Activated T-helper 1 cell treated with Interleukin-2 at 50 U/mL for 16 hours (primary cell): ENCODE data around the gene IL25.
"Not testable (repeated sequence)": the region's sequence is repeated elsewhere in the genome, so short reads cannot be mapped to it uniquely, and the experiment has no call there.

Source experiments
- DNase-seq: peaks from one replicate; pipeline ENCODE4 v3.0.0-alpha.2; 2020; ENCODE audit warnings: low read depth

IL25 gene

GRCh38 chr14:23372509-23372908 lies at the start of gene IL25:
IL25 (plus strand) TSS chr14:23372809.
- no peak for DNase-seq

DNA sequence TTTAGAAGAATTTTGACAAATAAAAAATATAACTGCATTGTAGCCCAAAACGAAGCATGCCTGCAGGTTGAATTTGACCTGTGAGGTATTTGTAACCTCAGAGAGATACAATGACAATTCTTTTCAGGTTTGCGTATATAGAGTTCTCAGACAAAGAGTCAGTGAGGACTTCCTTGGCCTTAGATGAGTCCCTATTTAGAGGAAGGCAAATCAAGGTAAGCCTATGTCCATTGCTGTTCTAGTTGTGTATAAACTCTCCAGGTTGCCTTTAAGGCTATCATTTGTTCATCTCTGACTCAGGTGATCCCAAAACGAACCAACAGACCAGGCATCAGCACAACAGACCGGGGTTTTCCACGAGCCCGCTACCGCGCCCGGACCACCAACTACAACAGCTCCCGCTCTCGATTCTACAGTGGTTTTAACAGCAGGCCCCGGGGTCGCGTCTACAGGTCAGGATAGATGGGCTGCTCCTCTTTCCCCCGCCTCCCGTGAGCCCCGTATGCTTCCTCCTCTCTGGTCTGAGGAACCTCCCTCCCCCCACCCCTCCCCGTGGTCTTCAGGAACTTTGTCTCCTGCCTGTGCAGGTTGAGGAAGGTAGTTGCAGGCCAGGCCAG lies 48.7 kb upstream of the IL25 start:
- no peak for DNase-seq

DNA sequence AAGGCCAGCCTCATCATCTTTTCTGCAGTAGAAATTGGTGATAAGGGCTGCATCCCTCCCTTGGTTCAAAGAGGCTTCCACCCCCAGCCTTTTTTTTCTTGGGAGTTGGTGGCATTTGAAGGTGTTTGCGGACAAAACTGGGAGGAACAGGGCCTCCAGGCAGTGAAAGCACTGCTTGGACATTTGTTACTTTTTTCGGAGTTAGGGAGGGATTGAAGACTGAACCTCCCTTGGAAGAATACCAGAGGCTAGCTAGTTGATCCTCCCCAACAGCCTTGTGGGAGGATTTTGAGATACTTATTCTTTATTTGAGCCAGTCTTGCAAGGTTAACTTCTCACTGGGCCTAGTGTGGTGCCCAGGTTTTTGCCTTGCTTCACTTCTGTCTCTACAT lies 48.2 kb upstream of the IL25 start:
- no peak for DNase-seq

- DNase-seq, result no peak
Measured at GRCh38 chr14:23324993-23325392, 47.6 kb upstream of the IL25 start.

- not testable (repeated sequence) for DNase-seq
Measured at GRCh38 chr14:23325746-23326145, 46.9 kb upstream of the IL25 start.

DNA sequence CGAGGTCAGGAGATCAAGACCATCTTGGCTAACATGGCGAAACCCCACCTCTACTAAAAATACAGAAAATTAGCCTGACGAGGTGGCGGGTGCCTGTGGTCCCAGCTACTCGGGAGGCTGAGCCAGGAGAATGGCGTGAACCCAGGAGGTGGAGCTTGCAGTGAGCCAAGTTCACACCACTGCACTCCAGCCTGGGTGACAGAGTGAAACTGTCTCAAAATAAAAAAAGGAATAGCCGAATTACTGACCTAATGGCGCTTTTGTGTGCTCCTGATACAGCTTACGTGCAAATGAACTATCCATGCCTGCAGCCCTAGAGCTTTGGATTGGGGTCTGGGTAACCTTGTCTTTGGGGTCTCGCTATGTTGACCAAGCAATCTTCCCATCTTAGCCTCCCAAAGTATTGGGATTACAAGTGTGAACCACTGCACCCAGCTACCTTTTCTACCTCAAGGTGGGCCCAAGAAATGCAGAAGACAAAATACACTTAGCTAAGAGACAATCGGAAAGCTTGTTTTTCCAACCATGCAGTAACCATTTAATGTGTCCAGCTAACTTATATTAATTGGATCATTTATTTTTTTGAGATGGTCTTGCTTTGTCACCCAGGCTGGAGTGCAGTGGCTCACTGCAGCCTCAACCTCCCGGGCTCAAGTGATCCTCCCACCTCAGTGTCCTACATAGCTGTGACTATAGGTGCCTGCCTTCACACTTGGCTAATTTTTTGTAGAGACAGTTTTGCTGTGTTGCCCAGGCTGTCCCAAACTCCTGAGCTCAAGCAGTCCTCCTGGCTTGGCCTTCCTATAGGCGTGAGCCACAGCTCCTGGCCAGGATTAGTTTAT lies 45.9 kb upstream of the IL25 start:
- no peak for DNase-seq

GRCh38 chr14:23327947-23328744 lies 44.5 kb upstream of the IL25 start:
- DNase-seq, result peak; percentile 36

GRCh38 chr14:23335623-23336022 lies 37.0 kb upstream of the IL25 start:
- DNase-seq, result no peak

DNA sequence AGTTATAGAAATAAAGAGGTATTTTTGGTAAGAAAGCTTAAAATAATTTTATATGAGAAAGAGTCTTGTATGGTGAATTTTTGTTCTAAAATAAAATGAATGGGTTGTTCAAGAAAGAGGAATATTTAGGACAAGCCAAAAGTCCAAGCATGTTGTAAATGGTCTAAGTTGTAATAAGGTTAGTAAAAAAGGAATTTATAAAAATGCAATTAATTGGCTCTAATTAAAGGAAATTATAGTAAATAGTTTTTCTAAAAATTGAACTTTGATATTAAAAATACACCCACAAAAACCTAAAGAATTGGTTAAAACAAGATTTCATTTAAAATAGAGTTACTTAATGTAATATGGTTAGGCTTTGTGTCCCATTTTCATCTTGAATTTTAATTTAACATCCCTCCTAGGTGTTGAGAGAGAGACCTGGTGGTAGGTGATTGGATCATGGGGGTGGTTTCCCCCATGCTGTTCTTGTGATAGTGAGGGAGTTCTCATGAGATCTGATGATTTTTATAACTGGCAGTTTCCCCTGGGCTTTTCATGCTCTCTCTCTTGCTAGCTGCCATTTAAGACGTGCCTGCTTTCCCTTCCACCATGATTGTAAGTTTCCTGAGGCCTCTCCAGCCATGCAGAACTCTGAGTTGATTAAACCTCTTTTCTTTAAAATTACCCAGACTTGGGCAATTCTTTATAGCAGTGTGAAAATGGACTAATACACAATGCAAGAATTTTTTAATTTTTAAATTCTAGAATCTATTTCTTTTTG lies 32.9 kb upstream of the IL25 start:
- DNase-seq, result no peak

GRCh38 chr14:23344481-23344880 lies 28.1 kb upstream of the IL25 start:
- DNase-seq, result no peak

- DNase-seq, result no peak
Measured at GRCh38 chr14:23345987-23346692, 26.5 kb upstream of the IL25 start.

- DNase-seq, result no peak
Measured at GRCh38 chr14:23346693-23347405, 25.8 kb upstream of the IL25 start.

DNA sequence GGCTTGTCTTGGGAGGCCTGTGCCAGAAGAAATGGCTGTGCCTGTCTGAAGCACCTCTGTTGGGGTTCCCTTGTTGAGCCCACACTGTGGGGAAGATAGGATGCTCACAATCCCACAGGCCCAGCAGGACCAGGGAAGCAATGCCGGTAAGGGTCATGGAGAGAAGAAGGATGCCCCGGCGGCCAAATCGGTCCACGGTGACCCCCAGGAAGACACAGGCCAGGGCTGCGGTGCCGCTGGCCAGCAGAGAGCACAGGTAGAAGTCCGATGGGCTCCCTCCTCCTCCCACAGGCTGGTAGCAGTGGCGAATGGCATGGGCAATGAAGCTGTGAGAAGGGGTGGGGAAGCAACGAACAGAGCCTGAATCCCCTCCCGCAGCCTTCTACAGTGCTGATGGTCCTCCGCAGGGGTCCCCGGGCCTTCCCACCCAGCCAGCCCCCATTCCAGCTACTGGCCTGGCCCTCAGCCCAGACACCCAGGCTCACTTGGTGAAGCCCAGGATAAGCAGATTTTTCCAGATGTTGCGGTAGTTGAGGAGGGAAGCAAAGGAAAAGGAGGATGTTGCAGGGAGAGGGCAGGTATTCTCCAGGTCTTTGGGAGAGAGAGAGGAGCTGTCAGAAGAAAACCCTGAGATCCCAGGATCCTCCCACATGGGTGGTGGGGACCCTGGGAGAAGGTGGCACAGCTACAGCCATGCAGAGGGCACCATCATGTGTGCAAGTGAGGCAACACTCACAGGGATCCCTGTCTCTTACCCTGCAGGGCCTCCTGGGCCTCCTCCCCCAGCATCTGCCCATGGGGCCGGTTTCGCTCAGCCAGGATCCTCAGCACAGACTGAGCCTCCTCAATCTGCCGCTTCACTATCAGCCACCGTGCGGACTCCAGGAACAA lies 25.0 kb upstream of the IL25 start:
- no peak for DNase-seq

GRCh38 chr14:23348297-23348655 lies 24.3 kb upstream of the IL25 start:
- DNase-seq, result no peak

DNA sequence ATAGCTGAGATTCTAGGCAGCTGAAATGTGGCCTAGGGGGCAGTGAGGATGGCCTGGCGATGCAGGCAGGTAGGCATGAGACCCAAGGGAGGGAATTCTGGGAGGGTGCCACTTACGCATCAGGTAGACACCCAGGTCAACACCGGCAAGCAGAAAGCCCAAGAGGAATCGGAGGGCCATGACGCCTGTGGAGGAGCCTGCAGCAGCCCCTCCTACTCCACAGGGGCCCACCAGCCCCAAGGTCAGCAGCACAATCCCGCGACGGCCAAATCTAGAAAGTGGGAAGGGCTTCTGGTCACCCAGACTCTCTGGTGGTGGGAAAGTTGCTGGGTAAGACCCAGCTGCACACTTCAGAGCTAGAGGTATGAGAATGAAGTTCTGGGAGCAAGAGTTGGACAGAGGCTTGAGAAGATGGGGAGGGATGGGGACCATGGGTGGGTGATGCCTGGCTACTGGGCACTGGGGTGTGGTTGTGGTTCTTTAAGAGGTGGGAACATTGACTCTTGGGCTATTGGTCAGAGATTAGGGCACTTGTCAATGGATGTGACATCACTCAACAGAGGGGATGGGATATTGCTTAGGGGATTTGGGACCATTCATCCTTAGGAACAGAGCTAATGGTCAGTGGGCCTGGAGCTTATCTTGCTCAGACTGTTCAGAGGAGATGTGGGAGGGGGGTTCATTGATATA lies 23.3 kb upstream of the IL25 start:
- no peak for DNase-seq

DNA sequence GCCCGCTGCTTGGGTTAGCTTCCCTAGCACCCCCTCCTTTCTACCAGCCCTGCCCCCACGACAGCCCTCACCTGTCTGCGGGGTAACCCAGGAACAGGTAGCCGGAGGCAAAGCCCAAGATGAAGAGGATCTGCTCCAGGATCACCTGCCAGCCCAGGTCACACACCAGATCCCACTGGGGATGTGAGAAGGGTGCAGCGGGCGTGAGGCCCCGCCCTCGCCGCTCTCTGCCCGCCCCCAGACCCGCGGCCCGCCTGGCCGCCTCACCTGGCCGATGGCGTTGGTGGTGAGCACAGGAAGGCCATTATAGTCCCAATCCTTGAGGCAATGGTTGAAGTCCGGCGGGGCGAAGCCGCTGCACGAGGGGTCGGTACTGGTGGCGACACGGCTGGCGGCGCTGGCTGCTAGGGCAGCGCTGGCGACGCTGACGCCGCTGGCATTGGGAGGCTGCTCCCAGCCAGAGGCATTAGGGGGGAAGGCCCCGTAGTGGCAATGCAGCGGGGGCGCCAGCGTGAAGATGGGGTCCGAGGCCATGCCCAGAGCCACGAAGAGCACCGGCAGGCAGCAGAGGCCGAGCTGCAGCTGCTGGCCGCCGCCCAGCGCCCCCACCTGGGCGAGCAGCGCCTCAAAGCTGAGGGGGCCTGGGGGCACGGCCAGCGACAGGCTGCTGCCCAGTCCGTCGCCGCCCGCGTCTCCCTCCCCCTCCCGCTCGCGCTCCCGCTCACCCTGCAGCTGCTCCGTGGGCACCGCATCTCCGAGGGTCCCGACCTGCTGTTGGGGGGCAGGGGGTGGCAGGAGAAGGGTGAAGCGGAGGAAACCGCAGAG lies 20.7 kb upstream of the IL25 start:
- DNase-seq, result no peak

- DNase-seq, result peak; percentile 26
Measured at GRCh38 chr14:23352506-23353432, 19.8 kb upstream of the IL25 start, which contains the start of gene SLC22A17. SLC22A17 (minus strand) TSS chr14:23352887.
